GM23338 (cell line): ENCODE data around the gene SH2D3C. TPM values are rescaled to one million over a fixed set of nuclear protein-coding genes. Genes with fewer than 3 reads are reported as not detected.

Experiments
- ATAC-seq: fragments of 200-7000 bp; cut with Tn5 transposase; 3 replicates; pipeline ENCODE4 v1.9.1; 2020
- DNase-seq: peaks from one replicate; pipeline ENCODE4 v3.0.0-alpha.2; 2015; ENCODE audit warnings: low spot score
- H2AFZ ChIP-seq: fragments of 200-600 bp; sonication (generic); 2 replicates; pipeline ENCODE4 v1.8.0; 2016; ENCODE audit warnings: antibody characterized with exemption, mild to moderate bottlenecking, moderate library complexity
- H3F3A ChIP-seq: fragments of 200-600 bp; sonication (generic); replicated peaks from 2 replicates; pipeline ENCODE4 v1.8.0; 2017; ENCODE audit warnings: antibody characterized with exemption, mixed run types, low read depth
- H3K27ac ChIP-seq: fragments of 200-600 bp; sonication (generic); 2 replicates; pipeline ENCODE4 v1.6.1; 2016; ENCODE audit warnings: low read depth
- H3K27me3 ChIP-seq: fragments of 200-600 bp; sonication (generic); 2 replicates; pipeline ENCODE4 v1.8.0; 2016; ENCODE audit warnings: mild to moderate bottlenecking, mixed run types, moderate library complexity; ENCODE audit not compliant: insufficient read depth
- H3K36me3 ChIP-seq: fragments of 200-600 bp; sonication (generic); 2 replicates; pipeline ENCODE4 v1.8.0; 2016; ENCODE audit warnings: mild to moderate bottlenecking; ENCODE audit not compliant: insufficient read depth
- H3K4me1 ChIP-seq: fragments of 200-600 bp; sonication (generic); 2 replicates; pipeline ENCODE4 v1.8.0; 2016; ENCODE audit warnings: mild to moderate bottlenecking, moderate library complexity; ENCODE audit not compliant: insufficient read depth
- H3K4me2 ChIP-seq: fragments of 200-600 bp; sonication (generic); 2 replicates; pipeline ENCODE4 v1.7.1; 2017; ENCODE audit warnings: mixed run types
- H3K4me3 ChIP-seq: fragments of 200-600 bp; sonication (generic); 2 replicates; pipeline ENCODE4 v1.6.1; 2016; ENCODE audit warnings: mixed run types
- H3K79me2 ChIP-seq: fragments of 200-600 bp; sonication (generic); replicated peaks from 2 replicates; pipeline ENCODE4 v1.8.0; 2017; ENCODE audit warnings: mild to moderate bottlenecking; ENCODE audit not compliant: insufficient read depth
- H3K9me2 ChIP-seq: fragments of 200-600 bp; sonication (generic); 2 replicates; pipeline ENCODE4 v1.8.0; 2017; ENCODE audit not compliant: insufficient read depth
- H4K20me1 ChIP-seq: fragments of 200-600 bp; sonication (generic); replicated peaks from 2 replicates; pipeline ENCODE4 v1.8.0; 2017; ENCODE audit warnings: mild to moderate bottlenecking; ENCODE audit not compliant: insufficient read depth
- H3K27ac Mint-ChIP-seq: 2 replicates; pipeline ENCODE4 v1.8.0; 2020; ENCODE audit warnings: inconsistent platforms, mild to moderate bottlenecking, moderate library complexity, mixed read lengths
- H3K27me3 Mint-ChIP-seq: 3 replicates; pipeline ENCODE4 v1.8.0; 2022; ENCODE audit warnings: low read depth, mild to moderate bottlenecking, moderate library complexity, mixed read lengths, inconsistent platforms; ENCODE audit not compliant: insufficient read depth, poor library complexity
- H3K36me3 Mint-ChIP-seq: 3 replicates; pipeline ENCODE4 v1.8.0; 2021; ENCODE audit warnings: low read depth, mild to moderate bottlenecking, inconsistent platforms, moderate library complexity, mixed read lengths
- H3K4me1 Mint-ChIP-seq: 3 replicates; pipeline ENCODE4 v1.8.0; 2020; ENCODE audit warnings: mild to moderate bottlenecking, inconsistent platforms, mixed read lengths
- H3K4me3 Mint-ChIP-seq: 3 replicates; pipeline ENCODE4 v1.8.0; 2021; ENCODE audit warnings: moderate library complexity, mild to moderate bottlenecking, inconsistent platforms, mixed read lengths
- H3K9me3 Mint-ChIP-seq: 3 replicates; pipeline ENCODE4 v1.8.0; 2020; ENCODE audit warnings: moderate library complexity, mild to moderate bottlenecking, inconsistent platforms, mixed read lengths
- CREB1 ChIP-seq: fragments of 250-450 bp; sonication (Bioruptor Pico); IDR thresholded peaks from 2 replicates; pipeline ENCODE4 v1.5.0; 2020; ENCODE audit warnings: low read depth, mild to moderate bottlenecking, moderate library complexity
- CTCF ChIP-seq, 2 experiments: fragments of 200-600 bp in 1 of 2; sonication (generic) in 1 of 2; conservative IDR thresholded peaks; 2 replicates each; pipeline versions ENCODE4 v1.5.1 to v1.6.1; 2016 to 2017; ENCODE audit warnings: antibody characterized with exemption in 2 of 2, low read depth in 2 of 2, mild to moderate bottlenecking in 2 of 2, moderate library complexity in 1 of 2
- ETS1 ChIP-seq: IDR thresholded peaks from 2 replicates; pipeline ENCODE4 v1.6.1; 2016; ENCODE audit warnings: antibody characterized with exemption
- NANOG ChIP-seq: IDR thresholded peaks from 2 replicates; pipeline ENCODE4 v1.6.1; 2016; ENCODE audit warnings: antibody characterized with exemption, borderline replicate concordance
- REST ChIP-seq: IDR thresholded peaks from one replicate; pipeline ENCODE4 v1.6.1; 2018; ENCODE audit warnings: antibody characterized with exemption; ENCODE audit not compliant: unreplicated experiment
- ZNF114 ChIP-seq: fragments of 250-450 bp; sonication (Bioruptor Pico); IDR thresholded peaks from 2 replicates; pipeline ENCODE4 v1.5.0; 2020; ENCODE audit warnings: mild to moderate bottlenecking, moderate library complexity
- polyA plus RNA-seq: library from polyadenylated mRNA; unstranded; fragments of >200 nt; fragmentation: Nextera tagmentation; extraction: Ambion mirVana; gene quantifications from 2 replicates; pipeline ENCODE4 v1.2.1, GENCODE V29; 2016
- total RNA-seq: library from RNA; depleted of rRNA; stranded (reverse); fragments of >200 nt; shearing (Covaris generic); gene quantifications from 2 replicates; pipeline ENCODE4 v1.2.3, GENCODE V29; 2014

SH2D3C gene
- total and polyA plus RNA-seq, 2 experiments from 2014 or later = 4.2 to 4.5 TPM

- TF ChIP-seq REST = peak; percentile 18
- no peak for TF ChIP-seq ZNF114 (CRISPR knock-in tag)
- peak; percentile 82 for TF ChIP-seq ETS1
Measured at GRCh38 chr9:127785933-127786772, 7.7 kb upstream of the SH2D3C start, which contains the start of gene CDK9 (continued).

- H4K20me1 ChIP-seq = peaks cover 20% of the 10 kb centered on the region
- H3K27me3 ChIP-seq = no peaks in the 10 kb centered on the region
- peak overlapping the region; percentile 78 for H2AFZ ChIP-seq
- TF ChIP-seq CREB1 (CRISPR knock-in tag) (peak; percentile 42), REST (no peak), CTCF (conservative IDR thresholded peaks at IDR 0.05; ENCODE audit: low read depth in 2 of 2) (peak; percentile 73 to 91), NANOG (no peak)
- Mint-ChIP-seq H3K4me3 (peak overlapping the region; percentile 96), H3K27ac (peak overlapping the region; percentile 84; the same call in 1 of the 2 replicates), H3K9me3 (no peaks in the 10 kb centered on the region), H3K27me3 (peaks cover 13% of the 10 kb centered on the region), H3K4me1 (peaks cover 17% of the 10 kb centered on the region), H3K36me3 (peaks cover 39% of the 10 kb centered on the region)
- peaks cover 36% of the 10 kb centered on the region for H3F3A ChIP-seq
- H3K9me2 ChIP-seq = no peaks in the 10 kb centered on the region
- H3K4me2 ChIP-seq = peak overlapping the region; percentile 75
- DNase-seq = peak; percentile 88
- H3K4me3 ChIP-seq = peak overlapping the region; percentile 99
- H3K36me3 ChIP-seq = peaks cover 34% of the 10 kb centered on the region
- ATAC-seq = peak; percentile 40
- H3K79me2 ChIP-seq = peaks cover 31% of the 10 kb centered on the region
- H3K27ac ChIP-seq = no peak overlapping the region
- H3K4me1 ChIP-seq = peaks cover 11% of the 10 kb centered on the region
Measured at GRCh38 chr9:127785023-127785932, 6.8 kb upstream of the SH2D3C start.
